Heart left ventricle (tissue), 16 donors: ENCODE measurements around the gene MPST. TPM values are rescaled to one million over a fixed set of nuclear protein-coding genes. Genes with fewer than 3 reads are reported as not detected.

ENCODE experiments used
- ATAC-seq, 4 donors: fragments of 200-7000 bp; cut with Tn5 transposase; one replicate each; pipeline ENCODE4 v1.9.1; 2020 to 2022; ENCODE audit warnings: moderate library complexity in 4 of 4, mild to moderate bottlenecking in 3 of 4, moderate number of reproducible peaks in 1 of 4
- DNase-seq, 5 donors: peaks; one replicate each; pipeline ENCODE4 v3.0.0-alpha.2; 2020
- H3K27ac ChIP-seq, 12 donors: fragments of 200-600 bp; sonication (generic) in 4 of 12; one replicate each; pipeline versions ENCODE4 v1.5.0 to v1.8.0; 2016 to 2022; ENCODE audit warnings: mild to moderate bottlenecking in 2 of 12
- H3K27me3 ChIP-seq, 9 donors: fragments of 200-600 bp; sonication (generic) in 2 of 9; one replicate each; pipeline versions ENCODE4 v1.5.1 to v1.8.0; 2016 to 2022; ENCODE audit warnings: mild to moderate bottlenecking in 3 of 9
- H3K36me3 ChIP-seq, 9 donors: fragments of 200-600 bp; sonication (generic) in 2 of 9; one replicate each; pipeline versions ENCODE4 v1.5.0 to v1.8.0; 2018 to 2022; ENCODE audit warnings: mild to moderate bottlenecking in 2 of 9
- H3K4me1 ChIP-seq, 12 donors: fragments of 200-600 bp; sonication (generic) in 4 of 12; one replicate each; pipeline versions ENCODE4 v1.5.0 to v1.8.0; 2016 to 2022; ENCODE audit warnings: mild to moderate bottlenecking in 3 of 12
- H3K4me3 ChIP-seq, 12 donors: fragments of 200-600 bp; sonication (generic) in 4 of 12; one replicate each; pipeline versions ENCODE4 v1.5.0 to v1.8.0; 2017 to 2022; ENCODE audit warnings: mild to moderate bottlenecking in 9 of 12, moderate library complexity in 4 of 12
- H3K9me3 ChIP-seq, 12 donors: fragments of 200-600 bp; sonication (generic) in 4 of 12; one replicate each; pipeline versions ENCODE4 v1.5.0 to v1.8.0; 2016 to 2022; ENCODE audit warnings: mild to moderate bottlenecking in 1 of 12
- POLR2A ChIP-seq, 2 donors: fragments of 450-650 bp; IDR thresholded peaks; one replicate each; pipeline ENCODE4 v1.6.1; 2017; ENCODE audit warnings: antibody characterized with exemption in 2 of 2, mild to moderate bottlenecking in 2 of 2, moderate library complexity in 2 of 2
- WGBS, 4 donors: extraction: QIAGEN DNeasy Blood & Tissue Kit in 2 of 4; methylation state at CpG; one replicate each; pipeline versions ENCODE4 v1.1.5 to v1.1.7; 2013 to 2018; 5-methylcytosine and 5-hydroxymethylcytosine counted together
- intact Hi-C, 10 donors: fragments of 100-400 bp; cut with DNase I; formaldehyde crosslinking; loops; one replicate each; pipeline versions ENCODE4 v1.11.1 to v1.14.2; 2022
- polyA plus RNA-seq, 2 donors: library from polyadenylated mRNA; stranded (reverse); fragments of 200-250 nt; gene quantifications; one replicate each; pipeline ENCODE4 v1.2.3, GENCODE V29; 2013
- total RNA-seq, 9 donors: library from RNA; depleted of rRNA in 2 of 9; stranded (reverse); fragments of >200 nt in 2 of 9; fragmentation: NEBNext Ultra II Directional in 3 of 9; extraction: Animal tissue kit (Norgen Biotek cat#: 25700) in 3 of 9; gene quantifications; one replicate each; pipeline versions ENCODE4 v1.1.0 to v1.2.4, GENCODE V29; 2016 to 2023
- TF ChIP-seq, protein P1 (sequence below), 12 donors: fragments of 200-600 bp; sonication (generic) in 4 of 12; IDR thresholded peaks; one replicate each; pipeline versions ENCODE4 v1.5.0 to v1.8.0; 2018 to 2022; ENCODE audit warnings: antibody characterized with exemption in 12 of 12, mild to moderate bottlenecking in 5 of 12
- donor health status: ischemic (EF 13 %, LVEDD 7.1; RV severe dilation, severe dysfunction).
- donor health status: healthy with polysubstance abuse.
- donor health status: DM: no; HTN: yes; CAD: no.
- donor health status: DM: no; HTN: no; CAD: no.
- donor health status: ischemic (EF 25% LVEDD 6.9; RV normal size, moderate dysfunction).
- donor health status: ischemic (EF 25% LVEDD 5.7; RV mildly dilated, moderate dysfunction).
- donor health status: healthy.
- donor health status: DM: yes; HTN: yes; CAD: no.
- donor health status: ischemic (EF 35%, LVEDD 5.7; RV mildly dilated, moderate dysfunction).
- donor health status: nonischemic (EF 11% LVEDD 7.7; RV severe dilation, severe dysfunction).
- donor health status: DM: yes; HTN: yes; CAD: no.
- donor health status: PGD.
- donor health status: ischemic (EF 29% LVEDD 5.4; RV normal size, mild dysfunction).
- donor health status: nonischemic (EF 23%, LVEDD 6.1; RV moderate dilation, normal function).

MPST gene
- total and polyA plus RNA-seq, 11 donors = 27.5 to 157 (median 59.9) TPM

GRCh38 chr22:37012262-37012904 is 7.2 kb upstream of the MPST start:
- peak; percentile 72 to 88 (median 82) for ATAC-seq
- no peaks in the 10 kb centered on the region for H3K27me3 ChIP-seq

GRCh38 chr22:37012956-37013355 is 6.6 kb upstream of the MPST start:
- Histone ChIP-seq H3K27me3 (no peaks in the 10 kb centered on the region), H3K27ac (peak overlapping the region in 3 of 12 donors; percentile 61 to 67 (median 64)), H3K36me3 (peaks cover 0 to 10% (median 0%) of the 10 kb centered on the region in 9 donors), H3K4me3 (no peak overlapping the region), H3K9me3 (no peaks in the 10 kb centered on the region), H3K4me1 (peaks cover 4 to 61% (median 30%) of the 10 kb centered on the region in 12 donors)
- no peak for ATAC-seq
- 76 to 93% (median 86%) methylated on average over 10 of the region's 10 CpGs for WGBS, 4 donors
- TF ChIP-seq, protein P1, sequence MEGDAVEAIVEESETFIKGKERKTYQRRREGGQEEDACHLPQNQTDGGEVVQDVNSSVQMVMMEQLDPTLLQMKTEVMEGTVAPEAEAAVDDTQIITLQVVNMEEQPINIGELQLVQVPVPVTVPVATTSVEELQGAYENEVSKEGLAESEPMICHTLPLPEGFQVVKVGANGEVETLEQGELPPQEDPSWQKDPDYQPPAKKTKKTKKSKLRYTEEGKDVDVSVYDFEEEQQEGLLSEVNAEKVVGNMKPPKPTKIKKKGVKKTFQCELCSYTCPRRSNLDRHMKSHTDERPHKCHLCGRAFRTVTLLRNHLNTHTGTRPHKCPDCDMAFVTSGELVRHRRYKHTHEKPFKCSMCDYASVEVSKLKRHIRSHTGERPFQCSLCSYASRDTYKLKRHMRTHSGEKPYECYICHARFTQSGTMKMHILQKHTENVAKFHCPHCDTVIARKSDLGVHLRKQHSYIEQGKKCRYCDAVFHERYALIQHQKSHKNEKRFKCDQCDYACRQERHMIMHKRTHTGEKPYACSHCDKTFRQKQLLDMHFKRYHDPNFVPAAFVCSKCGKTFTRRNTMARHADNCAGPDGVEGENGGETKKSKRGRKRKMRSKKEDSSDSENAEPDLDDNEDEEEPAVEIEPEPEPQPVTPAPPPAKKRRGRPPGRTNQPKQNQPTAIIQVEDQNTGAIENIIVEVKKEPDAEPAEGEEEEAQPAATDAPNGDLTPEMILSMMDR (IDR thresholded peaks at IDR 0.05) = no peak
- TF ChIP-seq POLR2A (IDR thresholded peaks at IDR 0.05) = no peak
- DNase-seq = peak in 1 of 5 donors; percentile 10
- intact Hi-C loops = no loop called here

More at GRCh38 chr22:37012262-37012904, 7.2 kb upstream of the MPST start:
- Histone ChIP-seq H3K4me3 (no peak overlapping the region), H3K27ac (peak overlapping the region in 8 of 12 donors; percentile 28 to 67 (median 58)), H3K9me3 (no peaks in the 10 kb centered on the region), H3K4me1 (peaks cover 0 to 55% (median 27%) of the 10 kb centered on the region in 12 donors), H3K36me3 (peaks cover 0 to 10% (median 0%) of the 10 kb centered on the region in 9 donors)
- DNase-seq = peak in 4 of 5 donors; percentile 50 to 84 (median 70)
- TF ChIP-seq POLR2A (IDR thresholded peaks at IDR 0.05) = no peak
- TF ChIP-seq, protein P1 (IDR thresholded peaks at IDR 0.05) = no peak
- intact Hi-C loops = no loop called here
- 77 to 93% (median 84%) methylated on average over 8 to 9 of the region's 9 CpGs for WGBS, 4 donors

GRCh38 chr22:37014415-37014806 is 5.1 kb upstream of the MPST start:
- no peaks in the 10 kb centered on the region for H3K9me3 ChIP-seq
- H3K4me1 ChIP-seq = peaks cover 9 to 64% (median 34%) of the 10 kb centered on the region in 12 donors
- no peak for TF ChIP-seq POLR2A (IDR thresholded peaks at IDR 0.05)
- TF ChIP-seq, protein P1 (IDR thresholded peaks at IDR 0.05) = no peak

DNA sequence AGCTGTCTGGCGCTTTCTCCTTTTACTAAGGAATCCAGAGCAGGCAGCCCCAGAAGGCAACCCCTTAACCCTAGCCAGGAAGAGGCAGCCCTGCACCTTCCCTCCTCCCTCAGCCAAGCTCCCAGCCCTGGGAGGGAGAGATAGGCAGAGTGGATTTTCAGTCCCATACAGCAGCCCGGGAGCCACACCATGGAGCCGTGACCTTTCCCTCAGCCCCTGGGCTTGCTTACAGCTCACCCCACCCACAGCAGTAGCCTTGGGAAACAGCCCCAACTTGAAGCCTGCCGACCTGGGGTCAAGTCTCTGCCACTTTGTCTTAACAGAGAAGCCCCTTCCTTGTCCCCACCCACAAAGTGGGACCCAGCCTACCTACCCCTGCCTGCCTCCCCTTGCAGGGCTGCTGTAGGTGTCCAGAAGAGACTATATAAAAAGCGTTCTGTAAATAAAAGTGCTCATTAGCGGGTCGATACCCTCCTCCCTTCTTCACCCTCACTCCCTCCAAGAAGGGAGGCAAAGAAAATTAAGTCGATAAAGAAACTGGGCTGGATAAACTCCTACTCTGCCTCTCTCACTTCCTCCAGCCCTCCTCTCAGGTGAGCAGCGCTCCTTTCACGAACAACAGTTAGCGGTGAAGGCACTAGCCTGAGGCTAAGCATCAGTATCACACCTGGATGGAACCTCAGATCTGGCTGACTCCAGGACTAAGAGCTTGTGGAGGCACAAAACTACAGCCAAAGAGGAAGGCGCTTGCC is 4.5 kb upstream of the MPST start:
- H3K27ac ChIP-seq = peak overlapping the region in 2 of 12 donors; percentile 0 to 30
- TF ChIP-seq, protein P1 (IDR thresholded peaks at IDR 0.05) = no peak
- no peak for TF ChIP-seq POLR2A (IDR thresholded peaks at IDR 0.05)

More at GRCh38 chr22:37014415-37014806, 5.1 kb upstream of the MPST start:
- peak overlapping the region in 1 of 12 donors; percentile 0 for H3K27ac ChIP-seq
- intact Hi-C loops = no loop called here
- WGBS, 4 donors = 84 to 88% (median 88%) methylated on average over 4 of the region's 4 CpGs
- no peak overlapping the region for H3K4me3 ChIP-seq
- peaks cover 0 to 10% (median 0%) of the 10 kb centered on the region in 9 donors for H3K36me3 ChIP-seq
- no peaks in the 10 kb centered on the region for H3K27me3 ChIP-seq
- DNase-seq (no peak), ATAC-seq (no peak)

More for the DNA sequence above, 4.5 kb upstream of the MPST start:
- DNase-seq (no peak), ATAC-seq (no peak)
- intact Hi-C loops = no loop called here
- no peaks in the 10 kb centered on the region for H3K9me3 ChIP-seq
- H3K4me3 ChIP-seq = no peak overlapping the region
- H3K4me1 ChIP-seq = peaks cover 9 to 64% (median 34%) of the 10 kb centered on the region in 12 donors
- WGBS, 4 donors = 74 to 82% (median 77%) methylated on average over 12 of the region's 12 CpGs
- H3K27me3 ChIP-seq = no peaks in the 10 kb centered on the region
- H3K36me3 ChIP-seq = peaks cover 0 to 10% (median 0%) of the 10 kb centered on the region in 9 donors
